BLaER1 treated with 17β-estradiol and CSF1 and Interleukin-3, amounts not matched to agents 10 nM and 100 nM (cell line): Measurements from ENCODE around the gene CTNND1.

Experiments used
- H3K27ac ChIP-seq, 11 experiments: shearing (Covaris generic); formaldehyde crosslinking; 2 replicates each; pipeline ENCODE4 v1.8.1; 2022
- H3K27me3 ChIP-seq, 11 experiments: shearing (Covaris generic); formaldehyde crosslinking; 2 replicates each; pipeline ENCODE4 v1.8.1; 2022
- H3K36me3 ChIP-seq, 11 experiments: shearing (Covaris generic); formaldehyde crosslinking; 2 replicates each; pipeline ENCODE4 v1.8.1; 2022
- H3K4me1 ChIP-seq, 10 experiments: shearing (Covaris generic); formaldehyde crosslinking; 2 replicates each; pipeline ENCODE4 v1.8.1; 2022
- H3K4me2 ChIP-seq, 11 experiments: shearing (Covaris generic); formaldehyde crosslinking; 2 replicates each; pipeline ENCODE4 v1.8.1; 2022
- H3K4me3 ChIP-seq, 10 experiments: shearing (Covaris generic); formaldehyde crosslinking; 2 replicates each; pipeline ENCODE4 v1.8.1; 2022
- H3K9ac ChIP-seq, 11 experiments: shearing (Covaris generic); formaldehyde crosslinking; 2 replicates each; pipeline ENCODE4 v1.8.1; 2022
- H3K9me3 ChIP-seq, 11 experiments: shearing (Covaris generic); formaldehyde crosslinking; replicated peaks in 1 of 11; 2 replicates each; pipeline ENCODE4 v1.8.1; 2022
- H4K20me1 ChIP-seq, 11 experiments: shearing (Covaris generic); formaldehyde crosslinking; 2 replicates each; pipeline ENCODE4 v1.8.1; 2022
- Cebpa-rat ChIP-seq, 11 experiments: shearing (Covaris generic); IDR thresholded peaks; 2 replicates each; pipeline ENCODE4 v1.8.1; 2022

The CTNND1 gene

GRCh38 chr11:57729479-57729878, 32.1 kb upstream of the CTNND1 start:
- TF ChIP-seq Cebpa-rat (IDR thresholded peaks at IDR 0.05): no peak
- Histone ChIP-seq H3K4me3 (no peak overlapping the region), H3K27ac (no peak overlapping the region), H3K27me3 (no peaks in the 10 kb centered on the region), H3K9me3 (no peaks in the 10 kb centered on the region), H4K20me1 (peaks cover 8 to 100% (median 94%) of the 10 kb centered on the region in 11 experiments; a peak in 21 of 22 replicates), H3K9ac (no peak overlapping the region), H3K36me3 (peaks cover 9 to 86% (median 59%) of the 10 kb centered on the region in 11 experiments), H3K4me1 (peaks cover 0 to 20% (median 7%) of the 10 kb centered on the region in 10 experiments; a peak in 10 of 20 replicates), H3K4me2 (no peak overlapping the region)

GRCh38 chr11:57732661-57733060, 28.9 kb upstream of the CTNND1 start:
- Histone ChIP-seq H3K36me3 (peaks cover 28 to 86% (median 75%) of the 10 kb centered on the region in 11 experiments), H3K4me3 (no peak overlapping the region), H4K20me1 (peaks cover 8 to 100% (median 91%) of the 10 kb centered on the region in 11 experiments; a peak in 21 of 22 replicates), H3K9ac (no peak overlapping the region), H3K9me3 (no peaks in the 10 kb centered on the region), H3K4me2 (no peak overlapping the region), H3K27me3 (no peaks in the 10 kb centered on the region), H3K27ac (no peak overlapping the region), H3K4me1 (peaks cover 0 to 20% (median 7%) of the 10 kb centered on the region in 10 experiments; a peak in 10 of 20 replicates)
- TF ChIP-seq Cebpa-rat (IDR thresholded peaks at IDR 0.05): no peak

GRCh38 chr11:57735619-57736298, 25.8 kb upstream of the CTNND1 start:
- peaks cover 8 to 73% (median 65%) of the 10 kb centered on the region in 11 experiments; a peak in 21 of 22 replicates for H4K20me1 ChIP-seq
- no peak overlapping the region for H3K4me2 ChIP-seq
- H3K4me3 ChIP-seq: no peak overlapping the region
- H3K9me3 ChIP-seq: no peaks in the 10 kb centered on the region
- no peaks in the 10 kb centered on the region for H3K27me3 ChIP-seq
- no peak overlapping the region for H3K9ac ChIP-seq
- TF ChIP-seq Cebpa-rat (IDR thresholded peaks at IDR 0.05): no peak
- peaks cover 48 to 99% (median 87%) of the 10 kb centered on the region in 11 experiments for H3K36me3 ChIP-seq
- peaks cover 10 to 33% (median 20%) of the 10 kb centered on the region in 10 experiments; a peak in 19 of 20 replicates for H3K4me1 ChIP-seq
- H3K27ac ChIP-seq: no peak overlapping the region

DNA sequence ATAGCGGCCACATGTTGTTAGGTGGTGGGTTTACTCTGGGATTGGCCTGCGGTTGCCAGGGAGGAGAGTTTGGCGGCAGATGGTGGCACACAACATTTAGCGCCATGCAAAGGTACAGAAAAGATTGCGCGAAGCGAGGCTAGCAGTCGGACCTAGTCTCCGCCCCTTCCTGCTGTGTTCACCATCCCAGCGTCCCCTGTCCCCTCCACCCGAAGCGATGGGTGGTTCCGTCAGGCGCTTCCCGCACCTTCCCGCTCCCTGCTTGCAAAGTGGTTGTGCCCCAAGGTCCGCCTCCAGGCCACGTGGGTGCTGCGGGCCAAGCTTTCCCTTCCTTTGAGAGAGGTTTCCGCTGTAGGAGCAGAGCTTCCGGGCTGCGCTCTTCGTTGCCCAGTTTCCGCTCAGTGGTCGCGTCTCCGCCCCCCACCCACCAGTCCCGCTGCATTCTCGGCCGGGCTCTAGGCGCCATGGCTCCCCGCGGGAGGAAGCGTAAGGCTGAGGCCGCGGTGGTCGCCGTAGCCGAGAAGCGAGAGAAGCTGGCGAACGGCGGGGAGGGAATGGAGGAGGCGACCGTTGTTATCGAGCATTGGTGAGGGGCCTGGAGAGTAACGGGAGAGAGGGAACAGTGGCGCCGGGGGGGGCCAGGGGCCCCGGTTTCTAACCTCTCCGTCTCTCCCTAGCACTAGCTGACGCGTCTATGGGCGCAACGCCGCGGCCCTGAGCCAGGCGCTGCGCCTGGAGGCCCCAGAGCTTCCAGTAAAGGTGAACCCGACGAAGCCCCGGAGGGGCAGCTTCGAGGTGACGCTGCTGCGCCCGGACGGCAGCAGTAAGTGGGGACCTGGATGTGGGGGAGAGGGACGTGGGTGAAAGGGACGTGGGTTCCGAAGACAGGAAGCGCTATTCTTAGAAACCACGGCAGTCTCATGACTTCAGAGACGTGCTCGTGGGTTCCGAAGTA, 20.2 kb upstream of the CTNND1 start, which contains the start of gene SELENOH:
Gene SELENOH, plus strand, starts transcription at position 360 of the 955 bp plus-strand sequence. Its CDS starts 105 bp downstream, at position 465.
- peaks cover 67 to 88% (median 82%) of the 10 kb centered on the region in 11 experiments for H3K36me3 ChIP-seq
- peak within 1 kb of the TSS; percentile 93 to 99 (median 98) for H3K9ac ChIP-seq
- H4K20me1 ChIP-seq: peaks cover 10 to 57% (median 26%) of the 10 kb centered on the region in 11 experiments; a peak in 18 of 22 replicates
- peak within 1 kb of the TSS; percentile 79 to 99 (median 93) for H3K4me3 ChIP-seq
- no peaks in the 10 kb centered on the region for H3K27me3 ChIP-seq
- H3K27ac ChIP-seq: peak within 1 kb of the TSS; percentile 93 to 99 (median 97)
- H3K4me2 ChIP-seq: peak within 1 kb of the TSS; percentile 82 to 94 (median 93)
- H3K9me3 ChIP-seq: no peaks in the 10 kb centered on the region
- TF ChIP-seq Cebpa-rat (IDR thresholded peaks at IDR 0.05): no peak
- peaks cover 25 to 46% (median 35%) of the 10 kb centered on the region in 10 experiments; a peak in 19 of 20 replicates for H3K4me1 ChIP-seq

GRCh38 chr11:57742087-57742452, 19.5 kb upstream of the CTNND1 start:
- Histone ChIP-seq H4K20me1 (peaks cover 9 to 57% (median 21%) of the 10 kb centered on the region in 11 experiments; a peak in 17 of 22 replicates), H3K4me3 (peak overlapping the region; percentile 79 to 99 (median 93)), H3K9me3 (no peaks in the 10 kb centered on the region), H3K4me1 (peaks cover 25 to 46% (median 35%) of the 10 kb centered on the region in 10 experiments; a peak in 19 of 20 replicates), H3K27me3 (no peaks in the 10 kb centered on the region), H3K4me2 (peak overlapping the region; percentile 76 to 94 (median 92)), H3K27ac (peak overlapping the region; percentile 93 to 99 (median 97)), H3K36me3 (peaks cover 70 to 88% (median 82%) of the 10 kb centered on the region in 11 experiments), H3K9ac (peak overlapping the region; percentile 93 to 99 (median 98))
- TF ChIP-seq Cebpa-rat (IDR thresholded peaks at IDR 0.05): no peak

DNA sequence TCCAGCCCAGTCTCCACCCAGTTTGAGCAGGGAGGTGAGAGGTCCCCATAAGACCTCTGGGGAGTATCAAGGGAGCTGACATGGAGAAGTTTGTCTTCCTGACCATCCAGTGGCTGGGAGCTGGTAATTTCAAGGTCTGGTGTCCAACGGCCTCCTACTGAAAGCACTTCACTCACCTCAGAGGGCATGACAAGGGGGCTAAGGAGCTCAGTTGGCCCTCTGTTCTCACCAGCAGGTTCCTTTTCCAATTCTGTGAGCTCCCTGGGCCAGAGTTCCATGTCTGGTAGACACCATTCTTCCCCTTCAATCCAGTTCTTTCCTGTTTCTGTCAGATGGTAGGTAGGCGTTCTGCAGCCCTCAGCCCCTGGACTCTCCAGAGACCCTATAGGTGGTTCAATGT, 17.2 kb upstream of the CTNND1 start:
- Histone ChIP-seq H4K20me1 (peaks cover 4 to 47% (median 22%) of the 10 kb centered on the region in 11 experiments; a peak in 15 of 22 replicates), H3K27me3 (no peaks in the 10 kb centered on the region), H3K9me3 (no peaks in the 10 kb centered on the region), H3K4me3 (no peak overlapping the region), H3K36me3 (peaks cover 66 to 88% (median 78%) of the 10 kb centered on the region in 11 experiments), H3K9ac (peak overlapping the region in 1 of 11 experiments; percentile 2; a peak in 1 of 22 replicates), H3K27ac (no peak overlapping the region), H3K4me2 (no peak overlapping the region; a peak in 1 of 22 replicates), H3K4me1 (peaks cover 25 to 46% (median 35%) of the 10 kb centered on the region in 10 experiments; a peak in 19 of 20 replicates)
- no peak for TF ChIP-seq Cebpa-rat (IDR thresholded peaks at IDR 0.05)

DNA sequence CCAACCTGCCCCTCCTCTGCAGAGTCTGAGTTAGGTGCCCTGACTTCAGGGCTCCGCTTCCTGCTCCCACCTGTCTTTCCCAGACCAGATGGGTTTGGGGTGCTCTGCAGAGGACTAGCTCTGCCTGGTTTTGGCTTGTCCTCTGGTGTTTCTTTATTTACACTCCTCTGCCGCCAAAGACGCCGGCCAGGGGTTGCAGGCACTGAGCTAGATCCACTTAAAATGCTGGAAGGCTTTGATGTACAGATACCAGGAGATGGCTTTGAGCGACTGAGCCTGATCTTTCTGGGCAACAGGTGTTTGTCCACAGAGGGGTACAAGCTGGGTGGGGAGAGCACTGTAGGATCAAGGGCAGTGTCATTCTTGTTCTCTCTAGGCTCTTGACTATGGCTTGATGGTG, 16.4 kb upstream of the CTNND1 start:
- Histone ChIP-seq H4K20me1 (peaks cover 4 to 47% (median 22%) of the 10 kb centered on the region in 11 experiments; a peak in 15 of 22 replicates), H3K27me3 (no peaks in the 10 kb centered on the region), H3K4me1 (peaks cover 20 to 38% (median 28%) of the 10 kb centered on the region in 10 experiments; a peak in 19 of 20 replicates), H3K4me2 (no peak overlapping the region), H3K9ac (no peak overlapping the region), H3K9me3 (no peaks in the 10 kb centered on the region), H3K36me3 (peaks cover 63 to 88% (median 74%) of the 10 kb centered on the region in 11 experiments), H3K27ac (no peak overlapping the region), H3K4me3 (no peak overlapping the region)
- TF ChIP-seq Cebpa-rat (IDR thresholded peaks at IDR 0.05): no peak

GRCh38 chr11:57746920-57747319, 14.7 kb upstream of the CTNND1 start:
- no peak overlapping the region for H3K4me2 ChIP-seq
- peaks cover 61 to 98% (median 78%) of the 10 kb centered on the region in 11 experiments for H3K36me3 ChIP-seq
- no peak for TF ChIP-seq Cebpa-rat (IDR thresholded peaks at IDR 0.05)
- H3K27me3 ChIP-seq: no peaks in the 10 kb centered on the region
- no peak overlapping the region for H3K9ac ChIP-seq
- no peak overlapping the region for H3K4me3 ChIP-seq
- peaks cover 4 to 47% (median 22%) of the 10 kb centered on the region in 11 experiments; a peak in 15 of 22 replicates for H4K20me1 ChIP-seq
- H3K4me1 ChIP-seq: peaks cover 12 to 30% (median 21%) of the 10 kb centered on the region in 10 experiments; a peak in 19 of 20 replicates
- H3K9me3 ChIP-seq: peaks cover 0 to 2% (median 0%) of the 10 kb centered on the region in 11 experiments; a peak in 2 of 22 replicates
- H3K27ac ChIP-seq: no peak overlapping the region
